Fibroblast of mammary gland (primary cell): ENCODE data around the gene SH2D2A.

Experiments
- DNase-seq: peaks from one replicate; pipeline ENCODE4 v3.0.0-alpha.2; 2010; ENCODE audit warnings: low read depth
- H3K4me3 ChIP-seq: 2 replicates; pipeline ENCODE4 v1.5.1; 2011; ENCODE audit warnings: low read depth, mild to moderate bottlenecking, low read length, moderate library complexity; ENCODE audit not compliant: control insufficient read depth
- CTCF ChIP-seq: conservative IDR thresholded peaks from 2 replicates; pipeline ENCODE4 v1.5.1; 2011; ENCODE audit warnings: low read depth, low read length, inconsistent platforms; ENCODE audit not compliant: control insufficient read depth, insufficient read depth

The SH2D2A gene

GRCh38 chr1:156844638-156845037, 28.0 kb upstream of the SH2D2A start:
- TF ChIP-seq CTCF, result no peak
- no peak overlapping the region for H3K4me3 ChIP-seq
- DNase-seq, result no peak

GRCh38 chr1:156844102-156844501, 27.5 kb upstream of the SH2D2A start:
- no peak for TF ChIP-seq CTCF
- no peak for DNase-seq
- no peak overlapping the region for H3K4me3 ChIP-seq

- H3K4me3 ChIP-seq, result no peak overlapping the region
- DNase-seq, result no peak
- TF ChIP-seq CTCF, result no peak
Observed at GRCh38 chr1:156842618-156843300, 26.1 kb upstream of the SH2D2A start.

GRCh38 chr1:156841295-156841855, 24.7 kb upstream of the SH2D2A start:
- no peak overlapping the region for H3K4me3 ChIP-seq
- no peak for TF ChIP-seq CTCF
- DNase-seq, result no peak

- no peak overlapping the region for H3K4me3 ChIP-seq
- DNase-seq, result no peak
- TF ChIP-seq CTCF, result no peak
Observed at GRCh38 chr1:156840898-156841279, 24.2 kb upstream of the SH2D2A start.

GRCh38 chr1:156840186-156840897, 23.7 kb upstream of the SH2D2A start:
- H3K4me3 ChIP-seq, result no peak overlapping the region
- DNase-seq, result no peak
- no peak for TF ChIP-seq CTCF
